AG08395 (cell line): Measurements from ENCODE around the gene PLEKHM3.

ENCODE experiments used
- DNase-seq: peaks from one replicate; pipeline ENCODE4 v3.0.0; 2012; ENCODE audit warnings: mixed read lengths, low spot score

Gene PLEKHM3

GRCh38 chr2:207787017-207787416, 238.3 kb downstream of the PLEKHM3 start:
- DNase-seq, result no peak

DNA sequence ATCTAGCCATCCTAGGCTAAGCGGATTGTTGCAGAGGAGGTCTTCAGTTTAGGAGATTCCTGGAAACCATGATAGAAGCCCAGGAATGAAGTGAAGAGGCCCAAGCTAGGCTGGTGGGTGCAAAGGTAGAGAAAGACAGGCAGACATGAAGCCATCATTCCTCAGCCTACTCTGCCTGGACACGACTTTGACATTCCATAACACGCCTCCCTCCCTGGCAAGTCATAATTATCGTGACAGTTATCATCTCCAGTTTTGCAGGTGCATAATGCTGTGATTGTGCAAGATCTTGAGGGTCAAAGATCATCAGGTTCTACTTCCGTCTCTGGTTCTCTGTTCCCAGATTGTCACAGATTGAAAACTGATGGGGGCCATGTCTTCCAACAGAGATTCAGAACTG, 240.4 kb downstream of the PLEKHM3 start:
- DNase-seq, result no peak

DNA sequence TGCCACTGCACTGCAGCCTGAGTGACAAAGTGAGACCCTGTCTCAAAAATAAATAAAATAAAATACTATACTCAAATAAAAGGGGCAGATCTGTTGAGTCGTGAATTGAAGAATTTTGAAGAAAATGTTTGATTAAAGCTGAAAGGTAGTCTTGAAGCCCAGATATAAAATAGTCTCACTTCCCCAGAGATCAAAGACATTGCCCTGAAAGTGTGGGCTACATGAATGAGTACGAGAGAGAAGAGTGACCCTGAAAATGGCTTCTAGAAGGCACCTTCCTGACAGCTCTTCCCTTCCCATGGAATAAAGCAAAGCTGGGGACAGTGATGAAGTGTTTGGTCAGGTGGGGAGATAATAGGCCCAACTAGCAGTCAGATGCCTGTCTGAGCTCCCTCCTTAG, 241.8 kb downstream of the PLEKHM3 start:
- no peak for DNase-seq

DNA sequence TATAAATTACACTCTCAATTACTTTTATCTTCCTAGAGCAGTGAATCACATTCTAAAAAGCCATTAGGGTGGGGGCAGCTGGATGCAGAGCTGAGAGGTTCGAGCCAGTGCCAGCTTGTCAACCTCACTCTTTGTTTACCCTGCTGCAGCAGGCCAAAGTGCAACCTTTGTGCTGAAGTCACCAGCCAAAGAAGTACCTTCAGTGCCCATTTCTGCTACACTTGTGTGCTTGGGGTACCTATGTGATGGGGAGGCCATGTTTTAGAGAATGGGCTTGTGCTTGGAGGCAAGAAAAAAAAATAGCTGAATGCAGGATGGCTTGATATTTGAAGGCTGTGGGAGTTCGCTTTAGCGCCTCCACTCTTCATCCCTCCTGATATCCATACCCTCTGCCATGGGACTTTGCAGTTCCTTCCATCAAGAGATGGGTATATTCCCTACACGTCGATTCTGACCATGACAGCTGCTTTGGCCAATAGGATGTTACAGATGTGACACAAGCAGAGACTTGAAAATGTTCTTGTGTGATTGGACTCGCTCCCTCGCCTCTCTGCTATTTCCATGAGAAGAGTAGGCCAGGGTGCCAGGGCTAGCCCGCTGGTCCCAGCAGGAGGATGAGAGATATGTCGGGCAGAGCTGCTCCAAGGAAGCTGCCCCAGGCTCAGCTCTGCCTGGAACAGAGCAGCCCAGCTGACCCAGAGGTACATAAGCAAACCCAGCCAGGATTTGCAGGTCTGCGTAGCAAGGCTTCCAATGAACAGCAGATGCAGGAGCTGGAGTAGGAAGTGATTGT, 242.9 kb downstream of the PLEKHM3 start:
- DNase-seq, result no peak

- DNase-seq, result no peak
Observed at GRCh38 chr2:207779523-207779922, 245.8 kb downstream of the PLEKHM3 start.

DNA sequence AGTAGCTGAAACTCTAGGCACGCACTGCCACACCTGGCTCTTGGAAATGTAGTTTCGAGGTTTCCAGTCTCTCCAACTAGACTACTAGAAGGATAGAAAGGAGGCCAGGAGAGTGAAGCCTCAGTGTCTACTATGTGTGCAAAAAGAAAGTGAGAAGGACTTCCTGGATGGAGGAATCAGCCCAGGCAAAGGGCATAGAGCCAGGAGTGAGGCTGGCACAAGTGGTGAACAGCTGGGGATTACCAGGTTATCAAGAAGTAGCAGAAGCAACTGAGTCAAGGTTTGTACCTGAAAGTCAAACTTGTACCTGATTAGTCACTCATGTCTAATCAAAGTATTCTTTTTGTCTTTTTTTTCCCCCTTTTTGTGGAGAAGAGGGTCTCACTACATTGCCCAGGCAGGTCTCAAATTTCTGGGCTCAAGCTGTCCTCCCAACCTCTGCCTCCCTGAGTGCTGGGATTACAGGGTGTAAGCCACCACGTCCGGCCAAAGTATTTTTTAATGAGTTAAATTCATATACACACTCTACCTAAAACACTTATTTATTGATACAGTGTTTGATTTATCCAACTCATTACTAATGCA, 246.9 kb downstream of the PLEKHM3 start:
- DNase-seq, result no peak

DNA sequence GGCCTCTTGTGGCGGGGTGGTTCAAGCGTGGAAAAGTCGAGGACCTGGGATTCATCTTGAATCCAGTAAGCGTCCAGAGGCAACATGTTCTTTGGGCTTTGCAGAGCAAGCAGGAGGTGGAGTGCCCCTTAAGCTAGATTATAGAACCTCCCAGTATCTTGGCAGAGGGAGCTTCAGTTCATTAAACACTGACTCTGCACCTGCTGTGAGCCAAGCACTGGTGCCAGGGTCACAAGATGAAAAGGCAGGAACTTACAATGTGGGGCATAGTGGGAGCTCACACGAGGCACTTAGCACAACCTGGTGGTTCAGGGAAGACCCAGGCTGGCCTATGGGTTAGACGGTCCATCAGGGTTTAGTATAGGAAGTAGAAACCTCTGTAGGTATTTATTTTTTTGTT, 248.2 kb downstream of the PLEKHM3 start:
- DNase-seq, result no peak

DNA sequence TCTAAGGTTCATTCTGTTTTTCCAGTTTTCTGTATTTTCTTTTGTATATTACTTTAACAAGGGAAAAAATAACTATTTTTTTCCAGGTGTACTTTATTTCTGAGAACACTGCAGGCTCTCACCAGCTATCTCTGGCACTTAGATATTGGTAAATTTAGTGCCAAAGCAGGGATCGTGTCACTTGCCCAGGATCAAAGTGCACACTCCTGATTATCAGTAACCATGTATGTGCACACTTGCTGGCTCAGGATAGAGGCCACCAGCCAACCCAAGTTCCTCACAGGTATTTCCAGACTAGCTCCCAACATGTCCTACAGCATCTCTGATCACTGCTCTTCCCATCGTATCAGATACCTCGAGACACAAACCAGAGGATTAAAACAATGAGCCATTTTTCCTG, 249.9 kb downstream of the PLEKHM3 start:
- no peak for DNase-seq

- DNase-seq, result no peak
Observed at GRCh38 chr2:207772844-207773205, 252.5 kb downstream of the PLEKHM3 start.

DNA sequence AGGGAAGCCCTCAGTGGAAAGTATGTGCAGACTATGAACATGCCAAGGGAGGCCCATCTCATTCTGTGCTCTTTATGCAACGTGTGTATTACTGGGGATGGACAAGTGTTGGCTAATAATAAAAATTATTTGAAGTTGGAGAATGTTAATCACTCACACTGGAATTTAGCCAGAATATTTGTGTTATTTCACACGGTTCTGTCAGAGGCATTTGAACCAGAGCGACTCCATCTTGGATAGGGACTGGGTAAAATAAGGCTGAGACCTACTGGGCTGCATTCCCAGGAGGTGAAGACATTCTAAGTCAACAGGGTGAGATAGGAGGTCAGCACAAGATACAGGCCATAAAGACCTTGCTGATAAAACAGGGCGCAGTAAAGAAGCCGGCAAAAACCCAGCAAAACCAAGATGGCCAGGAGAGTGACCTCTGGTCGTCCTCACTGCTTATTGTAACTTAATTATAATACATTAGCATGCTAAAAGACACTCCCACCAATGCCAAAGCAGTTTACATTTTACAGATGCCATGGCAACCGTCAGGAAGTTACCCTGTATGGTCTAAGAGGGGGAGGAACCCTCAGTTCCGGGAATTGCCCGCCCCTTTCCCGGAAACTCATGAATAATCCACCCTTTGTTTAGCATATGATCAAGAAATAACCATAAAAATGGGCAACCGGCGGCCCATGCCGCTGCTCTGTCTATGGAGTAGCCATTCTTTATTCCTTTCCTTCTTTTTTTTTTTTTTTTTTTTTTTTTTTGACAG, 253.1 kb downstream of the PLEKHM3 start:
- no peak for DNase-seq

DNA sequence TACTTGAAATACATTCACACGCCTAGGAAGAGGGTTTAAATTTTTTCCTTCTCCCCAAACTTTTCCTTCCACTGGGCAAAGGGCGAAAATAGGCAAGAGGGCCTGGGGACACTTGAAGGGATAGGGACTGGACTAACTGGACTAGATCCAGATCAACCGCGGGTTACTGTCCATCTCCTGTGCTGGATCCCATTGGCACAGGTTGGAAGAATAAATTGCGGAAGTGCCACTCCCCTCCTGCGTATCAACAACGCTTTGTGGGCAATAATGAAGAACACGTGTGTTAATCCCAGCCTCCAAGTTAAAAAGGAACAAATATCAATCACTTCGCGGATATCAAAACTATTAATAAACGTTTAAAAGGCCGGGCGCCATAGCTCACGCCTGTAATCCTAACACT, 253.9 kb downstream of the PLEKHM3 start:
- DNase-seq, result no peak
